Hepatocyte (in vitro differentiated cells): ENCODE data around the gene MAD1L1.

Source experiments
- CTCF ChIP-seq: fragments of 200-600 bp; sonication (generic); IDR thresholded peaks from 2 replicates; pipeline ENCODE4 v1.5.1; 2016; ENCODE audit warnings: antibody characterized with exemption, mild to moderate bottlenecking; ENCODE audit not compliant: poor library complexity
- EZH2 ChIP-seq: fragments of 200-600 bp; sonication (generic); IDR thresholded peaks from 2 replicates; pipeline ENCODE4 v1.6.1; 2016; ENCODE audit warnings: antibody characterized with exemption, mild to moderate bottlenecking, borderline replicate concordance

- TF ChIP-seq CTCF: no peak
- no peak for TF ChIP-seq EZH2
Measured at GRCh38 chr7:2251841-2252771, 19.4 kb upstream of the MAD1L1 start.
